Stomach smooth muscle (tissue), 2 donors: ENCODE data around the gene TRPM3.
A peak's percentile ranks its signal among the peaks of the same experiment; 100 is the strongest.

Experiments used
- H3K27ac ChIP-seq: one replicate; pipeline ENCODE4 v1.7.0; 2013; ENCODE audit warnings: mild to moderate bottlenecking, low read length, inconsistent platforms
- H3K27me3 ChIP-seq, 2 donors: one replicate each; pipeline ENCODE4 v1.7.0; 2013; ENCODE audit warnings: low read length in 2 of 2; ENCODE audit not compliant: insufficient read depth in 2 of 2, control insufficient read depth in 1 of 2
- H3K36me3 ChIP-seq, 2 donors: one replicate each; pipeline ENCODE4 v1.7.0; 2013; ENCODE audit warnings: low read length in 2 of 2; ENCODE audit not compliant: control insufficient read depth in 2 of 2, insufficient read depth in 2 of 2
- H3K4me1 ChIP-seq: one replicate; pipeline ENCODE4 v1.7.0; 2013; ENCODE audit warnings: low read length; ENCODE audit not compliant: control insufficient read depth, insufficient read depth
- H3K4me3 ChIP-seq, 2 donors: one replicate each; pipeline ENCODE4 v1.7.0; 2013; ENCODE audit warnings: low read length in 2 of 2
- H3K9ac ChIP-seq, 2 donors: one replicate each; pipeline ENCODE4 v1.7.0; 2013; ENCODE audit warnings: low read length in 2 of 2, mild to moderate bottlenecking in 1 of 2
- H3K9me3 ChIP-seq, 2 donors: one replicate each; pipeline ENCODE4 v1.7.0; 2013; ENCODE audit warnings: low read length in 2 of 2; ENCODE audit not compliant: control insufficient read depth in 2 of 2
- donor health status: healthy.
- donor health status: Pancreatic carcinoma.

The TRPM3 gene

DNA sequence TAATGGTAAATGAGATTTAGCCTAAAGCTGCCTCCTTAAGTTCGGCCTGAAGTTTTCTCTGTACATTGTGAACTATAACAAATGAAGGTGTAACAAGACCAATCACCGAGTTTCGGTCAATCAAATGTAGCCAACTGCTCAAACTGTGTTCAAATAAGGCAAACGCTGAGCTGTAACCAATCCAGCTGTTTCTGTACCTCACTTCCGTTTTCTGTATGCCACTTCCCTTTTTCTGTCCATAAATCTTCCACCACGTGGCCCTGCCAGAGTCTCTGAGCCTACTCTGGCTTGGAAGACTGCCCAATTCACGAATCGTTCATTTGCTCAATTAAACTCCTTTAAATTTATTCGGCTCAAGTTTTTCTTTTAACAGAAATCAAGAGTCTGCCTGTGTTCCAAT is 513.5 kb downstream of the TRPM3 start:
- Histone ChIP-seq H3K9me3 (no peaks in the 10 kb centered on the region), H3K9ac (no peak overlapping the region), H3K27ac (no peak overlapping the region), H3K27me3 (no peaks in the 10 kb centered on the region), H3K36me3 (no peaks in the 10 kb centered on the region), H3K4me3 (no peak overlapping the region), H3K4me1 (peaks cover 3% of the 10 kb centered on the region)

DNA sequence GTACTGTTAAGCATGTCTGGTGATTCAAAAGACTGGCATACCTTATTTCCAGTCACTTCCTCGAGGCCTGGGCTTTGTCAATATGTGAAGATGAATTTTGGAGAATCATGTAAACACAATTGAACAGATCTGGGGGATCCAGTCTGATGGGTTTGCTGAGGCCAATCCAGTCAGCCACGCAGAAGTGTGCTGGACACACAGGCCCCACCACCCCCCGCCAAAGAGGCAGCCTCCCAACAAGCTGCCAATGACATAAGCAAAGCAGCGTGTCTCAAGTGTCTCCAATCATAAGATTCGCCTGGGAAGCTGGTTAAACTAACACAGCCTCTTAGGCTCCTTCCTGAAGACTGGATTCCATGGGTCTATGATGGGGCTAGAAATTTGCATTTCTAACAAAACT is 514.1 kb downstream of the TRPM3 start:
- Histone ChIP-seq H3K9me3 (no peaks in the 10 kb centered on the region), H3K27ac (no peak overlapping the region), H3K4me1 (peaks cover 8% of the 10 kb centered on the region), H3K27me3 (no peaks in the 10 kb centered on the region), H3K4me3 (no peak overlapping the region), H3K36me3 (no peaks in the 10 kb centered on the region), H3K9ac (no peak overlapping the region)

DNA sequence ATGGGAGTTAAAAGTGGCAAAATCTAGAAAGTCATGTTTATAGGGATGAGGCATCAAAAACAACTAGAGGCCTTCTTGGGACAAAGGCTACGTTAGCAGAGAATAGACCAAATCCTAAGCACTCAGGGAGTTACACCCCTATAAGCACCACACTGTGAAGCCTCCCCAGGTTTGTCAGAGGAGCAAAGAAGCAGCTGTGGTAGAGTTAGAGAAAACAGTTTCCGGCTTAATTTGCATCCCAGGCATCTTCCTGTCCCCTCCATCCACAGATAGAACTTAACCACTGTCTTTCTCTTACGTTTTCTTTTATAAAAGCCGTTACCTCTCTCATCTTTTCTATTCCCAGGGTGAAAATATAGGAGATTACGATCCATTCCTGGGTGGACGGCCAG is 518.4 kb downstream of the TRPM3 start:
- peaks cover 29% of the 10 kb centered on the region for H3K4me1 ChIP-seq
- H3K27me3 ChIP-seq, result no peaks in the 10 kb centered on the region
- peak overlapping the region in 1 of 2 donors; percentile 59 for H3K4me3 ChIP-seq
- H3K9ac ChIP-seq, result peak overlapping the region; percentile 53 to 62
- H3K36me3 ChIP-seq, result no peaks in the 10 kb centered on the region
- H3K27ac ChIP-seq, result peak overlapping the region; percentile 97
- no peaks in the 10 kb centered on the region for H3K9me3 ChIP-seq

DNA sequence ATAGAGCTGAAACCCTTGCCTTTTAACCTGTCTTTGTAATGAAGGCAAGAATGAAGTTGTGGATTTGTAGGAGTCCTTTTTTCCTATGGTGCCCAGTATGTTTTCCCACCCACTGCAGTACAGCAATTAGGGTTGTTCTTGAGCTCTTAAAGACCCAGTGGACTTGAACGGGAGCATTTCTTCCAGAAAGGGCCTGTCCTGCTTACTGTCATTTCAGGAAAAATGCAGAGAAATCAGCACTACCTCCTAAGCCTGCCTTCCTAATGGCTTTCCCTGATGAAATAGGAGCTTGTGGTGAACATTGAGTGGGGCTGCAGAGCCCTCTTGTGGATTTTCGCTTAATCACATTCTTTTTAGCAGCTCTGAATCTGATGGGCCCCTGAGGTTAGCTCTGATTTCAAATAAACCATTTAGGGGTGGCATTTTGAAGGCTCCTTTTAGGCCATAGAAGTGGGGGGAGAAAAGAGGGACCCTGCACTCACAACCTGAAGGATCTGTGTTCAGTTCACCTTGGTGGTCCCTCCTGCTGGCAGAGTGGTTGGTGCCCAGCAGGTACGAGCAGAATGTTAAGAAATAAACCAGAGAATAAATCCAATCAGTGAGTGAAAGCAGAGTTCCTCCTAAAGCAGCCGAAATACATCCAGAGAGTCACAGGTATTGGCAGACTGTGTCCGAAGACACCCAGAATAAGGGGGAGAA is 519.0 kb downstream of the TRPM3 start:
- Histone ChIP-seq H3K27me3 (no peaks in the 10 kb centered on the region), H3K36me3 (no peaks in the 10 kb centered on the region), H3K4me3 (peak overlapping the region; percentile 23 to 59), H3K27ac (peak overlapping the region; percentile 97), H3K9ac (peak overlapping the region; percentile 53 to 80), H3K9me3 (no peaks in the 10 kb centered on the region), H3K4me1 (peaks cover 29% of the 10 kb centered on the region)

DNA sequence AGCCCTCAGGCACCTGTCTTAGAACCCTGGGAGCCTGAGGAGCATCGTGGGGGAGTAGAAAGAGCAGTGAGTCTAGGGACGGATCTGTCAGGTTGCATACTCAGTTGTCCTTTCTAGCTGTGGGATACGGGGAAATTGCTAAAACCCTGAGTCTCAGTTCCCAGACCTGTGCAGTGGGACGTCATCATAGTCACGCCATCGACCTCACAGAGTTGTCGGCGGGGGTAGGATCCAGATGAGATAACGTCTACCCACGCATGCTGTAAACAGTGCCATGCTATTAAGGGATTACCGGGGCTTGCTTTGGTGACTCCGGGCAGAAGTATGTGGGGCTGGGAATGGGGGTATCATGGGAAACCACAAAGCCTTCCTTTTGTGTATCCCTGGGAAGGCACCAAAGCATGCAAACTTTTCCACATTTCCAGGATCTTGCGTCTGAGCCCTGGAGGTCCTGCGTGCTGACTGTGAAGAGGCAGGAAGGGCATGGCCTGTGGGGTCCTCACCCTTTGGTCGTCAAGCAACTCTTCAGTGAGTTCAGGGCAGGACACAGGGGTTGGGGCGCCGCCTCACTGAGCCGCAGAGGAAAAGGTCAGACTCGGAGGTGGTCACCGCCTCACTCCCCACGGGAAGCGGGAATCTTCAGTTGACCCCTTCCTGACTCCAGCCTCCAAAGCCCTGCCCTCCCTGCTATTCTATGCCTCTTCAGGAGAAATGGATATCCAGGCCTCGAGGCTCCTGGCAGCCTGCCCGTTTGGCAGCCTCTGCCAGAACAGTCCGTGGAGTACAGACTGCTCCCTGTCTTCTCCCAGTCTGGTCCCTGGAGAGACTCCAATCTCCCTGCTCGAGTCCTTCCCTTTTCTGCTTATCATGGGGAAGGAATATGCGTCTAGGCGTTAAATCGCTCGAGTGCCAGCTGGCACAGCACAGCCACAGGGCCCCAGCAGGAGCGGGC is 520.1 kb downstream of the TRPM3 start:
- Histone ChIP-seq H3K4me3 (peak overlapping the region in 1 of 2 donors; percentile 59), H3K9ac (peak overlapping the region; percentile 53 to 80), H3K36me3 (no peaks in the 10 kb centered on the region), H3K9me3 (no peaks in the 10 kb centered on the region), H3K4me1 (peaks cover 29% of the 10 kb centered on the region), H3K27me3 (no peaks in the 10 kb centered on the region), H3K27ac (peak overlapping the region; percentile 97)

DNA sequence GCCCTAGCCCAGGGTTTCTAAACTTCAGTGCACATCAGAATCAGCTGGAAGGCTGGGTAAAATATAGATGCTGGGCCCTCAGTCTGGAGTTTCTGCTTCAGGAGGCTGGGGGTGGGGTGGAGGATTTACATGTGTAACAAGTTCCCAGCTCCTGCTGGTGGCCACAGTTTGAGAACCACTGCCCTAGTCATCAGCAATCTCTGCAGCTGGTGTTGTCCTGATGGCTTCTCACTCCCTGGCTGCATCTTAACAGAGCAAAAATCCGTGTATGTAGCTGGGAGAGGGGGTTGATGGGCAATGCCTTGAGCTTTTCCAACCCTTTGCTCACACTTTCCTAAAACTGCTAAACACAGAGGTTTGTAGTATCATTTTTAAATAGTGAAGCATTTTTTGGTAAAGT is 520.9 kb downstream of the TRPM3 start:
- H3K9ac ChIP-seq, result peak overlapping the region; percentile 53 to 80

DNA sequence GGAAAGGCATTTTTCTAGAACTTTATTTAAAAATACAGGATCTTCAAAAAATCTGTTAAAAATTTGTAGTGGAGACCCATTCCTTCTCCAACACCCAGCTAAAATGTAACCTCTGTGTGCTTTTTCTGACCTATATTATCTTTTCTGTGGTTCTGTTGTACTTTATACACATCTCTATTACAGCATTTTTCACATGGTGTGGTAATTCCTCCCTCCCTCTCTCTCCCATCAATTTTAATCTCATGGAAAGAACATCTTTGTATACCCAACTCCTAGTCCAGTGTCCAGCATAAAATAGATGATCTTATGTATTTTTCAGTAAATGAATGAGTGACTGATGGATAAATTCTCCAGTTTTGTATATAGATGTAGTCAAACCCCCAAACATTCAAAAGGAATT is 523.5 kb downstream of the TRPM3 start:
- Histone ChIP-seq H3K4me1 (peaks cover 28% of the 10 kb centered on the region), H3K36me3 (no peaks in the 10 kb centered on the region), H3K27me3 (no peaks in the 10 kb centered on the region), H3K9me3 (no peaks in the 10 kb centered on the region), H3K27ac (no peak overlapping the region), H3K4me3 (no peak overlapping the region), H3K9ac (no peak overlapping the region)

More for the DNA sequence above, 520.9 kb downstream of the TRPM3 start:
- Histone ChIP-seq H3K27ac (peak overlapping the region; percentile 97), H3K4me1 (peaks cover 29% of the 10 kb centered on the region), H3K9me3 (no peaks in the 10 kb centered on the region), H3K4me3 (peak overlapping the region in 1 of 2 donors; percentile 59), H3K27me3 (no peaks in the 10 kb centered on the region), H3K36me3 (no peaks in the 10 kb centered on the region)

DNA sequence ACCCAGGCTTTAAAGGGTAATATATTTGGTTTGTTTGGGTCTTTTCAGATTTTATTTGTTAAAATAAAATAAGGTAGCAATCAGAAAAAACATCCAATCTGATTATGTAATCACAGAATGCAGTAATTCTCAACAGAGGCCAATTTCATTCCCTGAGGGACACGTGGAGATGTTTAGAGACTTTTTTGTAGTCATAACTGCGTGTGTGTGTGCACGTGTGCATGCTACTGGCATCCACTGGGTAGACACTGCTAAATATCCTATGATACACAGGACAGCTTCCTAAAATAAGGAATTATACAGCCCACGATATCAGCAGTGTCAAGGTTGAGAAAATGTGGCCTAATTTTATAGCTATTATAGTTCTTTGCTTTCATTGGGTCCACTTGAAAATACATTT is 526.2 kb downstream of the TRPM3 start:
- peaks cover 5% of the 10 kb centered on the region for H3K4me1 ChIP-seq
- no peak overlapping the region for H3K4me3 ChIP-seq
- H3K27ac ChIP-seq, result peak overlapping the region; percentile 37
- H3K9ac ChIP-seq, result no peak overlapping the region
- no peaks in the 10 kb centered on the region for H3K36me3 ChIP-seq
- H3K27me3 ChIP-seq, result no peaks in the 10 kb centered on the region
- H3K9me3 ChIP-seq, result no peaks in the 10 kb centered on the region

DNA sequence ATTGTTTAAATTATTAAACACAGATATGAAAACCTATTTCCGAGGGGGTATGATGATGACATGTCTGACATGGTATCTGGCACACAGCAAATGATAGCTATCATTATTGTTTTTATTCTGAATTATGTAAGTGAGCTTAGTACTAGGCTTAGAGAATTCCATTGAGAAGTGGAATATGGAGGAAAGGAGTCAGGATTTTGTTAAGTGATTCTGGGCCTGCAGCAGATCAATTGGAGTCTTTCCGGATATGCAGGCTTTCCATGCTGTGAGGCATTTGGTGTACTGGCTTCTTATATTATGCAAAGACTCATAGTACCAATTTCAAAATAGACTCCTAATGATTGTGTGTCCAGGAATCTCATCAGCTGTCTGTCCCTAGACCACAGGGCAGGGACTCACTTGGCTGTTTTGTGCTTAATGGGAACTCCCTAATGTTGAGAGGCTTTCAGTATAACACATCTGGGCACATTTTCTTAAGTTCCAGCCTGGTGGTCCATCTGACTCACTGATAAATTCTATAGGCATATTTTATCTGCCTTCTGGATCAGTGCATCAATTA is 527.0 kb downstream of the TRPM3 start:
- Histone ChIP-seq H3K36me3 (no peaks in the 10 kb centered on the region), H3K9me3 (no peaks in the 10 kb centered on the region), H3K27me3 (no peaks in the 10 kb centered on the region), H3K4me3 (no peak overlapping the region), H3K4me1 (peaks cover 12% of the 10 kb centered on the region), H3K9ac (no peak overlapping the region), H3K27ac (no peak overlapping the region)

DNA sequence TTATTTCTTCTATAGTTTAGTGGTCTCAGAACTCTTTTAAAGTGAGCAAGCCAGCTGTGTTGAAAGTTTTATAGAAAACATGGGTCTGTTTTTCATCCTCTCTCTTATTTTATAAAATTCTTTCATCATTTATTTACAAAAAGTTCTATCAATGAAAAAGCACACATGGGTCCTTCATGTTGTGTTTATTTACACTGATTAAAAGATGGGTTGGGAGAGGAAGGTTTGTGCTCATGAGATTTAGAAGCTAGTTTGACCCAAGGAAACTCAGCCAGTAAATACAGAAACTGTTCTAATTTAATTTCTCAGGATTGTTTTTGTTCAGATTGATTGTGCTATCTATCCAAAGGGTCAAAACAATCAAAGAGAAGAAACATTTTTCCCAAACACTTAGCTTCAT is 528.2 kb downstream of the TRPM3 start:
- no peak overlapping the region for H3K4me3 ChIP-seq
- H3K9me3 ChIP-seq, result no peaks in the 10 kb centered on the region
- H3K36me3 ChIP-seq, result no peaks in the 10 kb centered on the region
- H3K27me3 ChIP-seq, result no peaks in the 10 kb centered on the region
- H3K9ac ChIP-seq, result no peak overlapping the region
- peaks cover 24% of the 10 kb centered on the region for H3K4me1 ChIP-seq
- H3K27ac ChIP-seq, result no peak overlapping the region
